Adrenal gland (tissue), 5 donors: Measurements from ENCODE around the gene IFNGR2.
"Not testable (repeated sequence)": the region's sequence is repeated elsewhere in the genome, so short reads cannot be mapped to it uniquely, and the experiment has no call there.

Source experiments
- POLR2A ChIP-seq, 2 donors: fragments of 450-650 bp; IDR thresholded peaks; one replicate each; pipeline ENCODE4 v1.6.1; 2017; ENCODE audit warnings: antibody characterized with exemption in 2 of 2, mild to moderate bottlenecking in 2 of 2, moderate library complexity in 1 of 2
- TF ChIP-seq, protein P1 (sequence below), 6 experiments: fragments of 450-650 bp in 4 of 6; fragments of 200-600 bp in 2 of 6; sonication (generic) in 1 of 6; IDR thresholded peaks; 1 replicate in 5 of 6; 2 replicates in 1 of 6; pipeline versions ENCODE4 v1.5.1 to v1.8.0; 2016 to 2021; ENCODE audit warnings: antibody characterized with exemption in 6 of 6, mild to moderate bottlenecking in 2 of 6, moderate library complexity in 1 of 6
- donor health status: DM: no; HTN: no; CAD: no.

DNA sequence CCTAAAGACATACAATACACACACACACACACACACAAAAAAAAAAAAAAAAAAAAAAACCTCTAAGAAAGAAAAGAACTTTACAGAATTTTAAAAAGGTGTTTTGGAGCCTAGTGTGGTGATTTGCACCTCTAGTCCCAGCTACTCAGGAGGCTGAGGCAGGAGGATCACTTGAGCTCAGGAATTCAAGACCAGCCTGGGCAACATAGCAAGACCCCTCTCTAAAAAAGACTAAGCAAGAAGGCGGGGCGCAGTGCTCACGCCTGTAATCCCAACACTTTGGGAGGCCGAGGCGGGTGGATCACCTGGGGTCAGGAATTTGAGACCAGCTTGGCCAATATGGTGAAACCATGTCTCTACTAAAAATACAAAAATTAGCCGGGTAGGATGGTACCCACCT is 43.4 kb downstream of the IFNGR2 start:
- TF ChIP-seq, protein P1, sequence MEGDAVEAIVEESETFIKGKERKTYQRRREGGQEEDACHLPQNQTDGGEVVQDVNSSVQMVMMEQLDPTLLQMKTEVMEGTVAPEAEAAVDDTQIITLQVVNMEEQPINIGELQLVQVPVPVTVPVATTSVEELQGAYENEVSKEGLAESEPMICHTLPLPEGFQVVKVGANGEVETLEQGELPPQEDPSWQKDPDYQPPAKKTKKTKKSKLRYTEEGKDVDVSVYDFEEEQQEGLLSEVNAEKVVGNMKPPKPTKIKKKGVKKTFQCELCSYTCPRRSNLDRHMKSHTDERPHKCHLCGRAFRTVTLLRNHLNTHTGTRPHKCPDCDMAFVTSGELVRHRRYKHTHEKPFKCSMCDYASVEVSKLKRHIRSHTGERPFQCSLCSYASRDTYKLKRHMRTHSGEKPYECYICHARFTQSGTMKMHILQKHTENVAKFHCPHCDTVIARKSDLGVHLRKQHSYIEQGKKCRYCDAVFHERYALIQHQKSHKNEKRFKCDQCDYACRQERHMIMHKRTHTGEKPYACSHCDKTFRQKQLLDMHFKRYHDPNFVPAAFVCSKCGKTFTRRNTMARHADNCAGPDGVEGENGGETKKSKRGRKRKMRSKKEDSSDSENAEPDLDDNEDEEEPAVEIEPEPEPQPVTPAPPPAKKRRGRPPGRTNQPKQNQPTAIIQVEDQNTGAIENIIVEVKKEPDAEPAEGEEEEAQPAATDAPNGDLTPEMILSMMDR (IDR thresholded peaks at IDR 0.05): not testable (repeated sequence)
- not testable (repeated sequence) for TF ChIP-seq POLR2A (IDR thresholded peaks at IDR 0.05)
